ENCODE measurements around the gene CELA2B. TPM values are rescaled to one million over a fixed set of nuclear protein-coding genes. Genes with fewer than 3 reads are reported as not detected.
"Not testable (repeated sequence)": the region's sequence is repeated elsewhere in the genome, so short reads cannot be mapped to it uniquely, and the experiment has no call there.

The CELA2B gene
- total RNA-seq, 1 donor from 2014 or later, result not detected

DNA sequence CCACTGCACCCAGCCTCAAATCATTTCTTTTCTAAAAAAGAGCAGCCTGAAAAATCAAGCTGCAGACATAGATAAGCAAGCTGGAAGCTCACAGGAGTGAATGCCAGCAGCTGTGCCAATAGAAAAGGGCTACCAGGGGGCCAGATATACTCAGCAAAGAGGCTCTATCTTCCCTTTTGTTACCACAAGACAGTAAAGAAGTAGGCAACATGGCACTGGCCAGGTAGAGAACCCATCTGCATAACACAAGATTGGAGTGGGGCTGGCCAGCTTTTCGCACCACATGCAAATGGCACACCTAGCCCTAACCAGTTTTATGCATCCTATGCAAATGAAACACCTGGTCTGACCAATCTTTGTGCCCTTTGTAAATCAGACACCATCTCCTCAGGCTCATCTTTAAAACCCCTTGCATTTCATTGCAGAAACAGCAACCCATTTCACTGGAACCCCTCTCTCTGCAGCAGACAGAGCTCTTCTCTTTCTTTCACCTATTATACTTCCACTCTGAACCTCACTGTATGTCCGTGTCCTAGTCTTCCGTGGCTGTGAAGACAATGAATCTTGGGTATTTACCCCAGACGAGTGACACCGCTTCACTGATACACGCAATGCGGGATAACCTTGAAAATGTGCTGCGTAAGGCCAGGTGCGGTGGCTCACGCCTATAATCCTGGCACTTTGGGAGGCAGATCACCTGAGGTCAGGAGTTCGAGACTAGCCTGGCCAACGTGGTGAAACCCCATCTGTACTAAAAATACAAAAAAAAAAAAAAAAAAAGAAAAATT is 33.0 kb downstream of the CELA2B start:
- Mint-ChIP-seq H3K4me3 (no peak overlapping the region), H3K9me3 (no peaks in the 10 kb centered on the region), H3K27ac (ENCODE audit: unreplicated experiment) (no peak overlapping the region), H3K4me1 (peaks cover 1% of the 10 kb centered on the region), H3K36me3 (ENCODE audit: low read depth) (peaks cover 5% of the 10 kb centered on the region), H3K27me3 (ENCODE audit: low read depth) (no peaks in the 10 kb centered on the region)
- TF ChIP-seq, protein P1, sequence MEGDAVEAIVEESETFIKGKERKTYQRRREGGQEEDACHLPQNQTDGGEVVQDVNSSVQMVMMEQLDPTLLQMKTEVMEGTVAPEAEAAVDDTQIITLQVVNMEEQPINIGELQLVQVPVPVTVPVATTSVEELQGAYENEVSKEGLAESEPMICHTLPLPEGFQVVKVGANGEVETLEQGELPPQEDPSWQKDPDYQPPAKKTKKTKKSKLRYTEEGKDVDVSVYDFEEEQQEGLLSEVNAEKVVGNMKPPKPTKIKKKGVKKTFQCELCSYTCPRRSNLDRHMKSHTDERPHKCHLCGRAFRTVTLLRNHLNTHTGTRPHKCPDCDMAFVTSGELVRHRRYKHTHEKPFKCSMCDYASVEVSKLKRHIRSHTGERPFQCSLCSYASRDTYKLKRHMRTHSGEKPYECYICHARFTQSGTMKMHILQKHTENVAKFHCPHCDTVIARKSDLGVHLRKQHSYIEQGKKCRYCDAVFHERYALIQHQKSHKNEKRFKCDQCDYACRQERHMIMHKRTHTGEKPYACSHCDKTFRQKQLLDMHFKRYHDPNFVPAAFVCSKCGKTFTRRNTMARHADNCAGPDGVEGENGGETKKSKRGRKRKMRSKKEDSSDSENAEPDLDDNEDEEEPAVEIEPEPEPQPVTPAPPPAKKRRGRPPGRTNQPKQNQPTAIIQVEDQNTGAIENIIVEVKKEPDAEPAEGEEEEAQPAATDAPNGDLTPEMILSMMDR (conservative IDR thresholded peaks at IDR 0.05), result no peak
- no peak for DNase-seq (ENCODE audit: low read depth, low spot score)

DNA sequence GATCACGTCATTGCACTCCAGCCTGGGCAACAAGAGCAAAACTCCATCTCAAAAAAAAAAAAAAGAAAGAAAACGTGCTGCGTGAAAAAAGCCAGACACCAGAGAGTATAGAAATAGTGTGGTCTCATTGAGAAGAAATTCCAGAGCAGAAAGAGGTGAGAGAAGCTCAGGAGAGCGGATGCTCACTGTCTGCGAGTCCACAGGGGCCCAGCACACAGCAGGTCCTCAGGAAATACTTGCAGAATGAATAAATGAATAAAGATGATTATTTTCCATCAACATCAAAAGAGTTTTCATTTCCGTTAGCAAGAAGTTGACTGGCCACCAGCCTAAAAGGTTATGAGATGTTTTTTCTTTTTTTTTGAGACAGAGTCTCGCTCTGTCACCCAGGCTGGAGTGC is 33.7 kb downstream of the CELA2B start:
- Mint-ChIP-seq H3K27ac (ENCODE audit: unreplicated experiment) (no peak overlapping the region), H3K36me3 (ENCODE audit: low read depth) (peaks cover 5% of the 10 kb centered on the region), H3K27me3 (ENCODE audit: low read depth) (no peaks in the 10 kb centered on the region), H3K4me3 (no peak overlapping the region), H3K9me3 (no peaks in the 10 kb centered on the region), H3K4me1 (peaks cover 3% of the 10 kb centered on the region)
- no peak for DNase-seq (ENCODE audit: low read depth, low spot score)
- TF ChIP-seq, protein P1 (conservative IDR thresholded peaks at IDR 0.05), result no peak

DNA sequence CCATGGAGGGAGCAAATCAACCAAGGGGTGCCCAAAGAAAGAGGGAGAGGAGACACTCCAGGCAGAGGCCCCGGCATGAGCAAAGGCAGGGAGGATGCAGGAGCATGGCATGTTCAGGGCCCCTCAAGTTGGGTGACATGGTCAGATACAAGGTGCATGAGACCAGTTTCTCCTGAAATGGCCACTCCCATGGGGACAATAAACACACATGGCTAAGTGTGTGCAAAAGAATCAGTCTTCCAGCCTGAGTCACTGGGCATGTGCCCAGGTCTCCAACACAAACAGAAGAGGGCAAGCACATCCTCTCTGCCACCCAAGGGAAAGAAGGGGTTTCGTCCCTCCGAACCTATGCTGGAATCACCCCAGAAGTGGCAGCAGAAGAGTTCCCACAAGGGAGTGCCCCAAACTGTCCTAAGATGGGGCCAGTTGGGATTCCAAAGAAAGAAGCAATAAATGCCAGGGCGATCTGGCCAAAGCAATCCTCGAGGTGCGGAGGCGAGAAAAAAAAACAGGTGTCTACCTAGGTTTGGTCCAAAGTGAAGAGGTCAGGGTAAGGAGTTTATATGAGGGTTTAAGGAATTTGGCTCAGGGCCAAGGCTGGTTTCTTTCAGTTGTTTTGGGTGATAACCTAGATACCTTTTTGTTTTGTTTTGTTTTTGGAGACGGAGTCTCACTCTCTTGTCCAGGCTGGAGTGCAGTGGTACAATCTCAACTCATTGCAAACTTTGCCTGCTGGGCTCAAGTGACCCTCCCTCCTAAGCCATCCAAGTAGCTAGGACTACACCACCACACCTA is 34.9 kb downstream of the CELA2B start:
- no peak overlapping the region for H3K27ac Mint-ChIP-seq (ENCODE audit: unreplicated experiment)
- TF ChIP-seq, protein P1 (conservative IDR thresholded peaks at IDR 0.05), result no peak
- peaks cover 7% of the 10 kb centered on the region for H3K4me1 Mint-ChIP-seq
- H3K27me3 Mint-ChIP-seq (ENCODE audit: low read depth), result no peaks in the 10 kb centered on the region
- no peak overlapping the region for H3K4me3 Mint-ChIP-seq
- H3K36me3 Mint-ChIP-seq (ENCODE audit: low read depth), result peaks cover 5% of the 10 kb centered on the region
- H3K9me3 Mint-ChIP-seq, result no peaks in the 10 kb centered on the region
- no peak for DNase-seq (ENCODE audit: low read depth, low spot score)

DNA sequence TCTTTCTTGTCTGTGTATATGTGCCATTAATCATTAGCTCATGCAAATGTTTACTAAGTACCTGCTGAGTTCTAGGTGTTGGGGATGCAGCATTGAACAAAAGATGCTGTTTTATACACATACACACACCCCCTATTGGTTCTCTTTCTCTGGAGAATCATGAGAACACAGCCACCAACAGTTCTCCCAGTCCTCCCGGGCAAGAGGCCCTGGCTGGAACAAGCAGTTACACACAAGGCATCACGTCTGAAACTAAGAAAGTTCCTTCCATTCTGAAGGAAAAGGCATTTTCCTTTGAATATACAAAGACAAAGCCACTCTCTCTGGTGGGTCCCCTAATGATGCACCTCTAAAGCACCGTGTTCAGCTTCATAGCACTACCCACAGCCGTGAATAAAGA is 37.3 kb downstream of the CELA2B start:
- H3K36me3 Mint-ChIP-seq (ENCODE audit: low read depth), result peaks cover 5% of the 10 kb centered on the region
- H3K4me1 Mint-ChIP-seq, result peaks cover 7% of the 10 kb centered on the region
- H3K27me3 Mint-ChIP-seq (ENCODE audit: low read depth), result no peaks in the 10 kb centered on the region
- DNase-seq (ENCODE audit: low read depth, low spot score), result no peak
- TF ChIP-seq, protein P1 (conservative IDR thresholded peaks at IDR 0.05), result no peak
- no peaks in the 10 kb centered on the region for H3K9me3 Mint-ChIP-seq
- no peak overlapping the region for H3K4me3 Mint-ChIP-seq
- no peak overlapping the region for H3K27ac Mint-ChIP-seq (ENCODE audit: unreplicated experiment)

DNA sequence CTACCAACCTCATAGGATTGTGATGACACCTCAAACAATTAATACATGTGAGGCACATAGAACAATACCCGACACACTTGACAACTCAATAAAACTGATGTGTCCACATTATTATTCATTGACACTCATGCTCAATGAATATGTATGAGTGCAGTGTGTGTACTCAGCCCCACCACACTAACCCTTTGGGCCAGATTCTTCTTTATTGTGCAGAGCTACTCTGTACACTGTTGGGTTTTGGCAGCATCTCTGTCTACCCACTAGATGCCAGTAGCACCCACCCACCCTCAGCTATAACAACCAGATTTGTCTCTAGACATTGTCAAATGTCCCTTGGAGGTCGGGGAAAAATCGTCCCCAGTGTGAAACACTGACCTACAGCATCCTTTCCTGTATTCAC is 38.0 kb downstream of the CELA2B start:
- no peak overlapping the region for H3K4me3 Mint-ChIP-seq
- DNase-seq (ENCODE audit: low read depth, low spot score), result no peak
- no peak overlapping the region for H3K27ac Mint-ChIP-seq (ENCODE audit: unreplicated experiment)
- H3K4me1 Mint-ChIP-seq, result peaks cover 7% of the 10 kb centered on the region
- H3K9me3 Mint-ChIP-seq, result no peaks in the 10 kb centered on the region
- TF ChIP-seq, protein P1 (conservative IDR thresholded peaks at IDR 0.05), result no peak
- no peaks in the 10 kb centered on the region for H3K27me3 Mint-ChIP-seq (ENCODE audit: low read depth)
- peaks cover 5% of the 10 kb centered on the region for H3K36me3 Mint-ChIP-seq (ENCODE audit: low read depth)

DNA sequence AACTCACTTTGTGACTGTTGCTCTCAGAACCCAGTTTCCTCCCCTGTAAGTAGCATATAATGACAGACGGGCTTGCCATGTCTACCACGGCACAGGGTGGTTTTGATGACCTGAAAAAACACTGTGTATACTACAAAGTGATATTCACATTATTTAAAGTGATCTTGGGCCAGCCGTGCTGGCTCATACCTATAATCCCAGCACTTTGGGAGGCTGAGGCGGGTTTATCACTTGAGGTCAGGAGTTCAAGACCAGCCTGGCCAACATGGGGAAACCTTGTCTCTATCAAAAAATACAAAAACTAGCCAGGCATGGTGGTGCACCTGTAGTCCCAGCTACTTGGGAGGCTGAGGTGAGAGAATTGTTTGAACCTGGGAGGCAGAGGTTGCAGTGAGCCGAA is 38.7 kb downstream of the CELA2B start:
- DNase-seq (ENCODE audit: low read depth, low spot score); H3K4me3 Mint-ChIP-seq; H3K9me3 Mint-ChIP-seq; H3K27me3 Mint-ChIP-seq (ENCODE audit: low read depth); H3K36me3 Mint-ChIP-seq (ENCODE audit: low read depth); H3K27ac Mint-ChIP-seq (ENCODE audit: unreplicated experiment): not testable (repeated sequence)
- H3K4me1 Mint-ChIP-seq, result peaks cover 10% of the 10 kb centered on the region
